SK-N-DZ (cell line): ENCODE measurements around the gene CDS2.

Experiments used
- DNase-seq: peaks from one replicate; pipeline ENCODE4 v3.0.0-alpha.2; 2015; ENCODE audit warnings: low spot score

The CDS2 gene

GRCh38 chr20:5181492-5181891 lies 54.7 kb downstream of the CDS2 start:
- DNase-seq, result no peak

DNA sequence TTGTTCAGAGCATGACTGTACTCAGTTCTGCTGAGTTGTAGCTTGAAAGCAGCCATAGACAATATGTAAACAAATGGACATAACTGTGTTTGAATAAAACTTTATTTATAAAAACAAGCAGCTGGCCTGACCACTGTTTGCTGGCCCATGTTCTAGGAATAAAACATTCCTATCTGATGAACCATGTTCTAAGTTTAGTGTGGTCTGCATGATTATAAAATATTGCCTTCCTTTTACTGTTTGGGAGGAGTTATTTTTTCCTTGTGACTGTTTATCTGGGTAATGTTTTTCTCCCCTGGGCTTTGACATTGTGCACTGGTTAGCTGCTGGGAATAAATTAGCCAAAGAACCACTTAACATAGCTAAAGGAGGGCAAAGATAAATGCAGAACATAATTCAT lies 55.1 kb downstream of the CDS2 start:
- no peak for DNase-seq

DNA sequence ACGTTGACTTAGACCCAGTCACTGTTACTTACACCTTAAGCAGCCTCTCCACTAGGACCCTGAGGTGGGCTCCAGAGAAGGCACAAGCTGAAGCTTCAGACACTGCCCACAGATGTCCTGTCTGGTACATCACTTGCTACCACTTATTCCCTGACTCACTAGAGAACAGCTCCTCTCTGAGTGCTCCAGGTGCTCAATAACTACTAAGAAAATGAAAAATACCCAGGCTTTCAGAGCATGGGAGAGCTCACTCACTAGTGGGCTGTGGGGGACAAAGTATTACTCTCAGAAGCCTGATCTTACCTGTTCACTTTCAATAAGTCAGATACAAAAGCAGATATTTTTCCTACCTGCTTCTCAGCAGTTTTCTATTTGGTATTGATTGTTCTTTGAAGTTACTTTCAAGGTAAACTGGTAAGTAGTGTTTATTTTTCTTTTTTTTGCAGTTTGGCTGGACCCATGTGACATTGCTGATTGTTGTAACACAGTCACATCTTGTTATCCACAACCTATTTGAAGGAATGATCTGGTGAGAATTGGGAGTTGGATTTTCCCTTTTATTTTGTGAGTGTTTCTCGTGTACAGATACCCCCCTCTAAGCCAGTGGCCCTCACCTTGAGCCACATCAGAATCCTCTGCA lies 55.9 kb downstream of the CDS2 start:
- DNase-seq, result no peak

DNA sequence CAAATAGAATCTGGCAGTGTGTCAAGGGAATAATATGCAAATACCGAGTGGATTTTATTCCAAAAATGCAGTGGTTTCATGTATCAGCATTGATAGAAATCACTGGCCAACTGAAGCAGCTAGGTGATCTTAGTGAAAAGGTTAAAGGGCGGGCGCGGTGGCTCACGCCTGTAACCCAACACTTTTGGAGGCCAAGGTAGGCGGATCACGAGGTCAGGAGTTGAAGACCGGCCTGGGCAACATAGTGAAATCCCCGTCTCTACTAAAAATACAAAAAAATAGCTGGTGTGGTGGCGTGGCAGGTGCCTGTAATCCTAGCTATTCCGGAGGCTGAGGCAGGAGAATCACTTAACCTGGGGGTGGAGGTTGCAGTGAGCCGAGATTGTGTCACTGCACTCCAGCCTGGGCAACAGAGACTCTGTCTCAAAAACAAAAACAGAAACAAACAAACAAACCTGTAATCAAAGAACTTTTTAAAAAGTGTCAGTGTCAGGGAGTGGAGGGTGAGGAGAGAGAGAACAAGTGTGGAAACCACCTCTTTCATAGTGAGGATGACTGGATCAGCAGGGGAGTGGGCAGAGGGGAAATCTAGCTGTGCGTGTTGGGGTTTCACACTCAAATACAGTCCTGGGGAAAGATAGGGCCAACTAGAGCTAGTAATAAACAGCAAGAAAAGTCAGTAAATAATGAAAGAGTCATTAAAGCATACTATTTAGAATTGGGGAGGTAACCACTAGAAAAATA lies 57.1 kb downstream of the CDS2 start:
- no peak for DNase-seq

- DNase-seq, result no peak
These were observed 57.9 kb downstream of the CDS2 start for GRCh38 chr20:5184684-5185083.

GRCh38 chr20:5187122-5187521 lies 60.3 kb downstream of the CDS2 start:
- DNase-seq, result no peak

DNA sequence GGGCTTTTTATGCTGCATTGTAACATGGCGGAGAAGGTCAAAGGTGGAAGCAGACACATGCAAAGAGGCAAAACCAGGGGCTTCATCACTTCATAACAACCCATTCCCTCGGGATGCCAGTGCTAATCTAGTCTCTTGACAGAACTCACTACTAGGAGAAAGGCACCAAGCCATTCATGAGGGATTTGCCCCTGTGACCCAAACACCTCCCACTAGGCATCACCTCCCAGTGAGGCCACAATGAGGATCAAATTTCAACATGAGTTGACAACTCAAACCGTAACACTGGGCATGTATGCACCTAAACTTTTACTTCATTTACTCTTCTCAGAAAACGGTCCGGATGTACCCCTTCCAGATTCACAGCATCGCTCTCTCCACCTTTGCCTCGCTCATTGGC lies 61.9 kb downstream of the CDS2 start:
- DNase-seq, result no peak

DNA sequence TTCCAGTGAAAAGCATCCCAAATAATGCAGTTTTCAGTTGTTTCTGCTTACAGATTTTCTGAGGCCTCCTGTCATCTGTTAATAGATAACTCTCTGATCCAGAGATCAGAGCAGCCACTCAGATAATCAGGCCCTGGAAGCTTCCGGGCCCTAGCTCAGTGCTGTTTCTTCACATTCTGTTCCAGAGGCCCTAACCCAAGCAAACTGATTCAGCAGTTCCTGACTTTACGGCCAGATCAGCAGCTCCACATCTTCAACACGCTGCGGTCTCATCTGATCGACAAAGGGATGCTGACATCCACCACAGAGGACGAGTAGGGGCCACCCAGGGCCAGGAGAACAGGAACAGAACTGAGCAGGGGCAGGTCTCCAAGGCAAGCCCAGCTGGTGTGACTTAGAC lies 63.1 kb downstream of the CDS2 start:
- DNase-seq, result no peak

- no peak for DNase-seq
These were observed 63.6 kb downstream of the CDS2 start for GRCh38 chr20:5190444-5190843.

DNA sequence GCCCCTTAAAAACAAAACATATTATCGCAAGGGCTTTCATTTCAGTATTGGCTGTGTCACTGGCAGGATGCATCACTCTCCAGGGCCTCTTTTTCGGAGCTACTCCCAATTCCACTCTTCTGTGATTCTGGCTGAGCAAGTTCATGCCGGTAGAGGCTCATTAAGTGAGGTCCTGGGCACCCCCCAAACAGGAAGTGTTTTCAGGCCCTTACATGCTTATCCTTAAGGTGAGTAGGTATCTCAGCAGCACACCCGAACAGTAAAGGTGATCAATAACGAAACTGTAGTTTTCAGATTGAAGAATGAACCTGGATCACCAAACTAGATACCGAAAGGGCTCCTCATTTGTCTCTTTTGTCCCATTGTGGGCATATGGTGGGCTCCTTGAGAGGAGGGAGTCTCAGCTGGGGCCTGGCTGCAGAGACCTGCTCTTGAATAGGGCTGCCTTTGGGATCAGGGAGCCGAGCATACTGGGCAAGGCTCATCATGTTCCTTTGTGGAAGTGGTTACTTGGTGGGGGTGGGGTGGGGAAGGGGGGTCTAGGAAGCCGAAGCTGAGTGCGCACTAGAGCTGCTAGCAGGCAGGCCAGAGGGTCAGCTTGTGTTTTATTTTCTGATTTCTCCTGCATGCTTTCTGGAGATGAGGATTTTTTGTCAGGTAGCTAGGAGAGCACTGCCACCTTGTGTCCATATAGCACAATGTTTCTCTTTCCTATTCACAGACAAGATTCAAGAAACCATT lies 65.2 kb downstream of the CDS2 start:
- peak; percentile 68 for DNase-seq

DNA sequence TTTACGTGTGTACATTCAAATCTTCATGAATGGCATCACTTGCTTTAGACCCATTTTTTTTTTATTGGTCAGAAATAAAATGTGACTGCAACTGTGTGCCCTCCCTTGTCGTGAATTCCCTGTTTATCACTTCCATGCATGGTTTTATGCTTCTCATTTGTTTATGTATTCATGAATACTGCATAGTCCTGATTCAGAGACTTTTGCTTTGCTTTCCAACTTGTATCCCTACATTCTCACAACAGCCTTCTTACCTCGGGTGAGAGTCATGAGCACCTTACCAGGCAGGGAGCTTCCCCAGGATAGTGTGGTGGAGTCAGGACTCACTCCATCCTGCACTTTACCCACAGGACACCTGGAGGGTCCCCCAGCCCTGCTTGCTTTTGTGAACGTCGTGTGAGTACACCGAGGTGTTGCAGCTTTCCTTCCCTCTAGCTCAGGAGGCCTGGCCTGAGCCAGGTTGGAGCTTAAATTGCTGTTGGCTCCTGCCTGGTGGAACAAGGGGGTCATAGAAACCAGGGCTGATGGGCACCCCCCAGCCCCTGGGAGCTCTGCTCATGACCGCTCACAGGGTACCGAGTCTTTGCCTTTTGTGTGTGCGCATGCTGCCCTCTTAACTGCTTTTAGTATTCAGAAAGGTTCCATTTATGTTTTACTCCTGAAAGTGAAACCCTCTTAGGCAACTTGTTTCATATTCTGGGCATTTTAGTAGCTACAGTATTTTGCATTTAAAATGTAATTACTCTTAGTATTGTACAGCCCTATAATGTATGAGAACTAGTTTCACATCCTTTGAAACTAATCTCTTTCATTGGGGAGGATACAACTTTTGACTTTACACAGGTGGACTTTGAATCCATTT lies 66.0 kb downstream of the CDS2 start:
- DNase-seq, result no peak

- DNase-seq, result no peak
These were observed 68.8 kb downstream of the CDS2 start for GRCh38 chr20:5195655-5196054.

DNA sequence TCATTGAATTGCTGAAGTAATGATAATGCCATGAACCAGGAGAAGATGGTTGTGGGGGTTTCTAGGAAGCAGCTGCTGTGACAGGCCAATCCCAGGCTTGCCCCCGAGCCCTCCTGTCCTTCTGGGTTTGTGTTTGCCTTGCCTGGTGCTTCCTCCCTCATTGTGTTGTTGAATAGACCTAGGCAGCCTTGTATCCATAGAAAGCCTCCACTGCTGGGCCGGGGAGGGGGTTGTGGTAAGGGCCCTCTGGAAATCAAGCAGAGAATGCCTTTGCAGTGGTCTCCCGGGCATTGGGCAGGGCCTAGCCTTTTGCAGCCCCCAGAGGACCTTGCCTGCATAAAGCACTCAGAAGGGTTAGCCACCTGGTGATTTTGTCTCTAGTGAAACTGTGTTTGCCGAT lies 69.3 kb downstream of the CDS2 start:
- no peak for DNase-seq

DNA sequence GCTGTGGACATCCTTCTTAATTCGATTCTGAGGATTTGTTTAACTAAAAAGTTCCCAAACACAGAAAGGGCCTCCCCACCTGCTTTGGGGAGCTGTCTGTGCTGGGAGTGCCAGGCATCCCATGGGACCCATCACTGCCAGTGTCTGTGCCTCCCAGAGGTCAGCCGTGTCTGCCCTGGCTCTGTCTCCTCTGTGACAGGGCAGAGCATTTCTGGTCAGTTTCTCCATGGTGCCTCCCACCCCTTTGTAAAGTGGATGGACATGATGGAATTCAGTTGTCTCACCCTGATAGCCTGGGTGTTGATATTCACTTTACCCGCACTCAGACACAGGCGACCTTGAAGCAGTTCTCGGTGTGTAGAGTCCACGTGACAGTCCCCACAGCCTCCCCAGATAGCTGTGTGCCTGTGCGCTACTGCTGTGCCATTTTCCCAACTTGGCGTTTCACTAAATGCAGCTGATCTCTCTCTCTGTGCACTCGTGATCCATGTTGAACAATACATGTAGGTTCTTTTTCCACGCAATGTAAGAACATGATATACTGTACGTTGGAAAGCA lies 70.5 kb downstream of the CDS2 start:
- DNase-seq, result no peak

GRCh38 chr20:5197847-5198650 lies 71.2 kb downstream of the CDS2 start:
- no peak for DNase-seq

DNA sequence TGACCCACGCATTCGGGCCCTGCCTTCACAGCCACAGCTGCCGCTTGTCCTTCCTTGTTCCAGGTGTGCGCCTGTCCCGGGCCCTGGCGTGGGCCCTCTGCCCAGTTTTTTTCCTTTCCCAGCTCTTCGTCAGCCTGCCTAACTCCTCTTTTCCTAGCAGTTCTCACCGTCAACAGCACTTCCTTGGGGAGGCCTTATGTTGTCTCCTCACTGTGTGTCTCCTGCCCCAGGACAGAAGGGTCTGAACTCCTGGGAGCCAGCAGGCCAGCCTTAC lies 71.8 kb downstream of the CDS2 start:
- DNase-seq, result no peak

- DNase-seq, result no peak
These were observed 76.6 kb downstream of the CDS2 start for GRCh38 chr20:5203380-5203779.

- peak; percentile 73 for DNase-seq
These were observed 78.8 kb downstream of the CDS2 start for GRCh38 chr20:5205348-5206210.

- no peak for DNase-seq
These were observed 80.3 kb downstream of the CDS2 start for GRCh38 chr20:5207138-5207537.
